ENCODE data around the gene TXLNA.
"Not testable (repeated sequence)": the region's sequence is repeated elsewhere in the genome, so short reads cannot be mapped to it uniquely, and the experiment has no call there.

Gene TXLNA

DNA sequence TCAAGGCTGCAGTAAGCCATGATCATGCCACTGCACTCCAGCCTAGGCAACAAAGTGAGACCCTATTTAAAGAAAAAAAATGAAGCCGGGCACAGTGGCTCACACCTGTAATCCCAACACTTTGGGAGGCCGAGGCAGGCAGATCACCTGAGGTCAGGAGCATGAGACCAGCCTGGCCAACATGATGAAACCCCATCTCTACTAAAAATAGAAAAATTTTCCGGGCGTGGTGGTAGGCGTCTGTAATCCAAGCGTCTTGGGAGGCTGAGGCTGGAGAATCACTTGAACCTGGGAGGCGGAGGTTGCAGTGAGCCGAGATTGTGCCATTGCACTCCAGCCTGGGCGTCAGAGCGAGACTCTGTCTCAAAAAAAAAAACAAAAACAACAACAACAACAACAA lies 13.8 kb upstream of the TXLNA start:
- not testable (repeated sequence) for H3K9ac ChIP-seq (ENCODE audit: low read length); H3K4me3 ChIP-seq (ENCODE audit: low read length); H3K27me3 ChIP-seq (ENCODE audit: control insufficient read depth, insufficient read depth, low read length); H3K4me1 ChIP-seq (ENCODE audit: control insufficient read depth, insufficient read depth, low read length); H3K9me3 ChIP-seq (ENCODE audit: control insufficient read depth, low read length)
- peaks cover 22% of the 10 kb centered on the region for H3K36me3 ChIP-seq (ENCODE audit: control insufficient read depth, insufficient read depth, low read length)

DNA sequence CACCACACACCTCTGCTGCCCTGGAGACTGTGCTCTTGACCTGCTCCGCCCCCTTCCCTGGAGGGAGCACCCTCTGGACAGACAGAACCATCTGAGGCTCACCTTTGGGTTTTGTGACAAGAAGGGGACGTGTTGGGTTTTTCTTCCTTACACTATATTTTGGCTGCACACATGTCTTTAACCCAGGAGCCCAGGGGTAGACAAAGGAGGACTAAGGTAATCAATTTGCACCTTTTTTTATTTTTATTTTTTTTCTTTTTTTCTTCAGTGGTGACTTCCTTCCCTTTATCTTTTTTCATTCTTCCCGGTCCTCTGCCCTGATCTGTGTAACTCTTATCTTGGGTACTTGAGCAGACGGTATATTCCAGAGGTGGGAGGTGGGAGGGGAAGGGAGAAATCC lies 8.5 kb upstream of the TXLNA start:
- Histone ChIP-seq H3K27me3 (ENCODE audit: control insufficient read depth, insufficient read depth, low read length) (no peaks in the 10 kb centered on the region), H3K4me3 (ENCODE audit: low read length) (no peak overlapping the region), H3K9me3 (ENCODE audit: control insufficient read depth, low read length) (no peaks in the 10 kb centered on the region), H3K9ac (ENCODE audit: low read length) (no peak overlapping the region), H3K4me1 (ENCODE audit: control insufficient read depth, insufficient read depth, low read length) (no peaks in the 10 kb centered on the region), H3K36me3 (ENCODE audit: control insufficient read depth, insufficient read depth, low read length) (peaks cover 17% of the 10 kb centered on the region)

DNA sequence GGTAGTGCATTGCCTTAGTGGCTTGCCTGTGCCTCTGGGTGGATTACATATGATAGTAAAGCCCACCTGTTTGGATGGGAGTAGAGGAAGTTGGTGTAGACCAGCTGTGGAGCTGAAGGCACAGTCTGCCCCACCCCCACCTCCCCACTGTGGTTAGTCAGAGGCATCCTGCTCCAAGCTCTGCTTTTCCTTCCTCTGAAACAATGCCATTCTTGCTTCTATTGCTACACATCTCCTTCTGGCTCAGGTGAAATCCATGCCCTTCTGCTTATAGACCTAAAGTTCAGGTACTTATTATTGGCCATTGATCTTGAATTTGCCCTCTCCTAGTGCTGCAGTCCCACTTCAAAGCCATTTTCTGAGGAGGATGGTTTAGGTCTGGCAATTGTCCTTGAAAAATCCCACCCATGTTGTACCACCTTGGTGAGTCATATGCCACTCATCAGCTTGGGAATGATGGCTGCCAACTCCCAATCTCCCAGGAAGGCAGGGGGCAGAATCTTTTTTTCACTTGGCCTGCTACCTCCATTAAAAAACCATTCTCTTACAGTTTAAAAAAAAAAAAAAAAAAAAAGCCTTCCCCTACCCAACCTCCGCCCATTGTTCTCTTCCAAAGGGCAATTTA lies 6.7 kb upstream of the TXLNA start:
- peaks cover 13% of the 10 kb centered on the region for H3K36me3 ChIP-seq (ENCODE audit: control insufficient read depth, insufficient read depth, low read length)

DNA sequence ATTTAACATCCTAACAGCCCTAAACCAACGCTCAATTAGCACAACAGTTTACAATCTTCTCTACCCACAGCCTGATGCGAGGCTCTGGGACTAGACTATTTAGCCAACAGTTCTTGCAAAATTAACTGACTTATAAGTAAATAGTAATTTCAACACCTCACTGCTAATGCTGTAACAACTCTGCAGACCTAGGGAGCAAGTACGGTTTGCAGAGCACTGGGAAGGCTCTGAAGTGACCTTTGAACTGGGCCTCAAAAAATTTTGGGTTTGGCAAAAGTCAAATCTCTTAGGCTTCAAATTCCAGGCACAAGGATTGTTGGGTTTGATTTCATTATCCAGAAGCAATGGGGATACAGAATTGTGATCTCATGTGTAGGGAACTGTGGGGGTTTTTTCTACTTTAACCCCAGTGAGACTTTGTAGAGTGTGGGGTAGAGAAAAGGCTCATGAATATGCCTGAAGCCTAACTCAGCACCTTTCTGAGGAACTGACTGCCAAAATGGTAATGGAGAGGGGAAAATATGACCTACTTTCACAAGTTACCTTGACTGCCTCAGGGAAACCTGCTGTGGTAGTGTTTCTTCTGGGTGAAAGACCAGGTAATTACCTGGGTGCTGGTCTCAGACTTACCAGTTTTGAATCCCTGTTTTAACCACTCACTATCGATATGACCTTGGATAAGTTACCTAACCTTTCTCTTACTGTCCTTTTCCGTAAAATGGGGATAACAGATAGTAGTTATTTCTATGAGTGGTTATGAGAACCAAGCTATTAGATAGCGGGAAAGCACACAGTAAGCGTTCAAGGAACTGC lies 889 bp upstream of the TXLNA start:
- peaks cover 26% of the 10 kb centered on the region for H3K4me1 ChIP-seq (ENCODE audit: control insufficient read depth, insufficient read depth, low read length)
- H3K4me3 ChIP-seq (ENCODE audit: low read length), result peak overlapping the region; percentile 61
- H3K27me3 ChIP-seq (ENCODE audit: control insufficient read depth, insufficient read depth, low read length), result no peaks in the 10 kb centered on the region
- no peaks in the 10 kb centered on the region for H3K9me3 ChIP-seq (ENCODE audit: control insufficient read depth, low read length)
- H3K36me3 ChIP-seq (ENCODE audit: control insufficient read depth, insufficient read depth, low read length), result no peaks in the 10 kb centered on the region
- peak overlapping the region; percentile 93 for H3K9ac ChIP-seq (ENCODE audit: low read length)

More for the DNA sequence above, 6.7 kb upstream of the TXLNA start:
- H3K9me3 ChIP-seq (ENCODE audit: control insufficient read depth, low read length), result no peaks in the 10 kb centered on the region
- no peaks in the 10 kb centered on the region for H3K4me1 ChIP-seq (ENCODE audit: control insufficient read depth, insufficient read depth, low read length)
- H3K9ac ChIP-seq (ENCODE audit: low read length), result no peak overlapping the region
- H3K27me3 ChIP-seq (ENCODE audit: control insufficient read depth, insufficient read depth, low read length), result no peaks in the 10 kb centered on the region
- H3K4me3 ChIP-seq (ENCODE audit: low read length), result no peak overlapping the region

DNA sequence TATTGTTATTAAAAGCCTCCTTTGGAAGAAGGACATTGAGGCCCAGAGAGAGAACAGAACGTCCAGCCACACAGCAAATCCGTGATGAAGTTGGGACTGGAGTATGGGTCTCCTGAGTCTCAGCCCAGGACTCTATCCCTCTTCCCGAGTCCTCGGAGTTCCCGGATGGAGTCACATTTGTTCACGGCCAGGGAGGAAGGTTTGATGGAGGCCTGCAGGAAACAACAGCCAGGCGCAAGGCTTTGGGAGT lies 357 bp upstream of the TXLNA start:
- Histone ChIP-seq H3K4me1 (ENCODE audit: control insufficient read depth, insufficient read depth, low read length) (peaks cover 26% of the 10 kb centered on the region), H3K4me3 (ENCODE audit: low read length) (peak overlapping the region; percentile 61), H3K9me3 (ENCODE audit: control insufficient read depth, low read length) (no peaks in the 10 kb centered on the region), H3K27me3 (ENCODE audit: control insufficient read depth, insufficient read depth, low read length) (no peaks in the 10 kb centered on the region), H3K9ac (ENCODE audit: low read length) (peak overlapping the region; percentile 93), H3K36me3 (ENCODE audit: control insufficient read depth, insufficient read depth, low read length) (no peaks in the 10 kb centered on the region)

DNA sequence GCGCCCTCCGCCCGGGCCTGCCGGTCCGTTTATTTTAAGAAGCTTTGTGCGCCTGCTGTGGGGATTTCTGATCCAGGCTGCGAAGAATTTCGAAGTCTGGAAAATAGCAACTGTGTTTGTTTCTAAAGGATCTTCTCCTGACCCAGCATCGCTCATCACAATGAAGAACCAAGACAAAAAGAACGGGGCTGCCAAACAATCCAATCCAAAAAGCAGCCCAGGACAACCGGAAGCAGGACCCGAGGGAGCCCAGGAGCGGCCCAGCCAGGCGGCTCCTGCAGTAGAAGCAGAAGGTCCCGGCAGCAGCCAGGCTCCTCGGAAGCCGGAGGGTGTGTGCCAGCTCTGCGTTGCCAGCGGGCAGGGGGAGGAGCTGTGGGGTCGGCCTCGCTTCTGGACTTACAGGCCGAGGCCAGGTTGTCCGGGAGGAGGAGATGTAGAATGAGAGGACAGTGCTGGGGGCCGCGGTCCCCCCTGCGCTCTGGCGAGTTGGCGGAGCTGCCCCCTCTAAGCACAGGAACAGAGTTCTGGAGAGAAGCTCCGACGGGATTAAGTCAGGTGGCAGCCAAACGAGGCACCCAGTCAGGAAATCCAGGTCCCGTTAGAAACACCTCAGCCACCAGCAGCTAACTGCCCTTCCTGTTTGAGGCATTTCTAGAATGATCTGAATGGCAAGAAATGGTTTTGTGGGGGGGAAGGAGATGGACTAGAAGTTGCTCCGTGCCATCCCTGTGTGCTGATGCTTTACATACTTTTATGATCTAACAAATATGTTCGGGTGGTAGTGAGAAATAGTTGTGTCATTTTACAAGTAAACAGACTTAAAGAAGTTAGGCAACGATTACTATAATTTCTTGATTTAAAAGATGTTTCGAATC lies 948 bp downstream of the TXLNA start:
- peak overlapping the region; percentile 93 for H3K9ac ChIP-seq (ENCODE audit: low read length)
- no peaks in the 10 kb centered on the region for H3K36me3 ChIP-seq (ENCODE audit: control insufficient read depth, insufficient read depth, low read length)
- peaks cover 26% of the 10 kb centered on the region for H3K4me1 ChIP-seq (ENCODE audit: control insufficient read depth, insufficient read depth, low read length)

DNA sequence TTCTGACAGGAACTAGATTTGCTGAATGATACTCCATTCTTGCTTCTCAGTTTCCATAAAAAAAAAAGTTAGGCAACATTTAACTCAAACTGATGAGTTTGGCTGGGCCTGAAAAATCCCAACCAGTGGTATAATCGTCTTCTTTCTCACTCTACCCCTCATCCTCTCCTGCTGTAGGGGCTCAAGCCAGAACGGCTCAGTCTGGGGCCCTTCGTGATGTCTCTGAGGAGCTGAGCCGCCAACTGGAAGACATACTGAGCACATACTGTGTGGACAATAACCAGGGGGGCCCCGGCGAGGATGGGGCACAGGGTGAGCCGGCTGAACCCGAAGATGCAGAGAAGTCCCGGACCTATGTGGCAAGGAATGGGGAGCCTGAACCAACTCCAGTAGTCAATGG lies 1.6 kb downstream of the TXLNA start:
- H3K27me3 ChIP-seq (ENCODE audit: control insufficient read depth, insufficient read depth, low read length), result no peaks in the 10 kb centered on the region
- H3K4me1 ChIP-seq (ENCODE audit: control insufficient read depth, insufficient read depth, low read length), result peaks cover 26% of the 10 kb centered on the region
- peak overlapping the region; percentile 61 for H3K4me3 ChIP-seq (ENCODE audit: low read length)
- H3K9ac ChIP-seq (ENCODE audit: low read length), result peak overlapping the region; percentile 93
- H3K36me3 ChIP-seq (ENCODE audit: control insufficient read depth, insufficient read depth, low read length), result no peaks in the 10 kb centered on the region
- no peaks in the 10 kb centered on the region for H3K9me3 ChIP-seq (ENCODE audit: control insufficient read depth, low read length)

More for the DNA sequence above, 948 bp downstream of the TXLNA start:
- Histone ChIP-seq H3K4me3 (ENCODE audit: low read length) (peak overlapping the region; percentile 61), H3K27me3 (ENCODE audit: control insufficient read depth, insufficient read depth, low read length) (no peaks in the 10 kb centered on the region), H3K9me3 (ENCODE audit: control insufficient read depth, low read length) (no peaks in the 10 kb centered on the region)

DNA sequence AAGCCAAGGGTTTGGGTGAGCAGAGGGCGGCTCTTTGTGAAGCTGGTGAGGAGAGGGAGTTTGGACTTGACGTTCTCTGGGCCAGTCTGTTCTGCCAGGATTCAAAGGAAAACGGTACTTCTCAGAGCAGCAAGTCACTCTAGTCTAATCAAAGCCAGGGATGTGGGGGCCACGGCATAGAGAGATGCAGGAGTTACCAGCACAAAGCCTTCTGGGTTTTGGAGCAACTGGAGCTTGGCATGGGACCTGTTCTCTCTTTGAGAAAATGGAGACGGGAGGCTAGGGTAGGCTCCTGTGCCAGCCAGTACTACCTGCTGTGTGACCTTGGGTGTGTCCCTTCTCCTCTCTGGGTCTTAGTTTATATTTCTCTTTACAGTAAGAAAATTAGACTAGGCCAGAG lies 2.1 kb downstream of the TXLNA start:
- no peaks in the 10 kb centered on the region for H3K36me3 ChIP-seq (ENCODE audit: control insufficient read depth, insufficient read depth, low read length)
- peak overlapping the region; percentile 93 for H3K9ac ChIP-seq (ENCODE audit: low read length)
- H3K27me3 ChIP-seq (ENCODE audit: control insufficient read depth, insufficient read depth, low read length), result no peaks in the 10 kb centered on the region
- H3K4me3 ChIP-seq (ENCODE audit: low read length), result no peak overlapping the region
- no peaks in the 10 kb centered on the region for H3K9me3 ChIP-seq (ENCODE audit: control insufficient read depth, low read length)
- peaks cover 26% of the 10 kb centered on the region for H3K4me1 ChIP-seq (ENCODE audit: control insufficient read depth, insufficient read depth, low read length)

DNA sequence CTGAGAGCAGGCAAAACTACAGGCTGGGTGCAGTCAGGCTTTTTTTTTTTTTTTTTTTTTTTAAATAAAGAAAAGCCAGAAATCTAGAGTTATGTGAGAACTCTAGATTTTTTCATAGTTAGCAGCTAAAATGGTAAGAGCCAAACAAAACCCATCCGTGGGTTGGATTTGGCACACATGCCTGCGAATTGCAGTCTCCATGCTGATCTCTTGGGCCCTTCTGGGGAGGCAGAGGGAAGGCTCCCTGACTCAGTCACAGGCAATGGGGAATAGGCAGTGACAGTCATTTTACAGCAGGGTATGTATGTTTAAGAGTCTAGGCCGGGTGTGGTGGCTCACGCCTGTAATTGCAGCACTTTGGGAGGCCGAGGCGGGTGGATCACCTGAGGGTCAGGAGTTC lies 2.6 kb downstream of the TXLNA start:
- Histone ChIP-seq H3K4me3 (ENCODE audit: low read length) (no peak overlapping the region), H3K36me3 (ENCODE audit: control insufficient read depth, insufficient read depth, low read length) (no peaks in the 10 kb centered on the region), H3K4me1 (ENCODE audit: control insufficient read depth, insufficient read depth, low read length) (peaks cover 26% of the 10 kb centered on the region), H3K9ac (ENCODE audit: low read length) (no peak overlapping the region), H3K9me3 (ENCODE audit: control insufficient read depth, low read length) (no peaks in the 10 kb centered on the region), H3K27me3 (ENCODE audit: control insufficient read depth, insufficient read depth, low read length) (no peaks in the 10 kb centered on the region)

DNA sequence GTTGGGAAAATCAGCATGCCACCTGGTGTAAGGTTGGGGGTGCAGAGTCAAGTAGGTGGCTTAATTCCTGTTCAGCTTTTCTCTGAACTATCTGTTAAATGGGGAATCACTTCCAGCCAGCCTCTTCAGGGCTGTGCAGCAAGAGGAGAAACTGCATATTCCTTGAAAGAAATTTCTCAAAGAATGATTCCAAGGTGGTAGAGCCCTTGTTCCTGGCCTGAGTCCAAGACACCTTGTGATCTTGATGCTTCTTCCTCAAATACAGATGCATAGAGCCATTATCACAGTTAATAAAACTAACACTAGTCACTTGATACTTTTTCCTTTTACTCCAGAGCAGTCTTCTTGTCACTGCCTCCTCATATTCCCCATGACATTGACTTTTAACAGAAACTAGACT lies 5.2 kb downstream of the TXLNA start:
- Histone ChIP-seq H3K27me3 (ENCODE audit: control insufficient read depth, insufficient read depth, low read length) (no peaks in the 10 kb centered on the region), H3K9ac (ENCODE audit: low read length) (no peak overlapping the region), H3K36me3 (ENCODE audit: control insufficient read depth, insufficient read depth, low read length) (peaks cover 8% of the 10 kb centered on the region), H3K4me3 (ENCODE audit: low read length) (no peak overlapping the region), H3K4me1 (ENCODE audit: control insufficient read depth, insufficient read depth, low read length) (peaks cover 19% of the 10 kb centered on the region), H3K9me3 (ENCODE audit: control insufficient read depth, low read length) (no peaks in the 10 kb centered on the region)

DNA sequence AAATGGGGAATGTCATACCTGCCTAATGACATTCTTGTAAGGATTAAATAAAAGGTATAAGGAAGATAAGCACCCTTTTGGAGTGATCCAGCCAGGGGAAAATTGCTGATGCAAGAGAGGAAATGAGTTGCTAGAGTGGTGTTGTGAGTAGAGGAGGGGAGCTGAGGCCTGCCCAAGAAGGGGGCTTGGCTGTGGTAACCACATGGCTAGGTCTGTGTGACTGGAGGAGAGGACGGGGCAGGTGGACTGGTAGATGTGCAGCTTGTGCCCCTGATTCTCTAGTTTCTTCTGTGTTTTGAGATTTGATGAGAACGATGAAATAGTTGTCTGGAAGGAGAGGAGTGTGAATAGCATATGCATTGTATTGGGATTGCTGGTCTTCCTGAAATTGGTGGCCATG lies 6.6 kb downstream of the TXLNA start:
- Histone ChIP-seq H3K9me3 (ENCODE audit: control insufficient read depth, low read length) (no peaks in the 10 kb centered on the region), H3K27me3 (ENCODE audit: control insufficient read depth, insufficient read depth, low read length) (no peaks in the 10 kb centered on the region), H3K4me3 (ENCODE audit: low read length) (no peak overlapping the region), H3K9ac (ENCODE audit: low read length) (no peak overlapping the region), H3K36me3 (ENCODE audit: control insufficient read depth, insufficient read depth, low read length) (peaks cover 14% of the 10 kb centered on the region), H3K4me1 (ENCODE audit: control insufficient read depth, insufficient read depth, low read length) (peaks cover 11% of the 10 kb centered on the region)

DNA sequence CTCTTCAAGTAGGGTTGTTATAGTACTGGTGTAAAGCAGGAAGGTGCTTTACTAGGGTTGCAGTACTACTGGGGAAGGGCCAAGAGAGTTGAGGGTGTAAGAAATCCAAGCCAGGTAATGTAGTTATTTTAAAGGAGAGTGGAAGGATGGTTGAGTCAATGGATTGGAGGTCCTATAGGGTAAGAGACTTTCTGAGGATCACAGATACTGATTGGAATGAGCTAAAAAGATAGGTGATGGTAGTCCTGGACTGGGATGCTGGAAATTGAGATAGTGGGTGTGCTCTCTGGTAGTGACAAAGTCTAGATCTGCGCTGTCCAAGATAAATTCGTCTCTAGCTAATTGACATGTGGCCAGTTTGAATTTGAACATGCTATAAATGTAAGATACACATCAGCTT lies 7.0 kb downstream of the TXLNA start:
- no peak overlapping the region for H3K4me3 ChIP-seq (ENCODE audit: low read length)
- H3K27me3 ChIP-seq (ENCODE audit: control insufficient read depth, insufficient read depth, low read length), result no peaks in the 10 kb centered on the region
- peaks cover 7% of the 10 kb centered on the region for H3K4me1 ChIP-seq (ENCODE audit: control insufficient read depth, insufficient read depth, low read length)
- H3K36me3 ChIP-seq (ENCODE audit: control insufficient read depth, insufficient read depth, low read length), result peaks cover 18% of the 10 kb centered on the region
- H3K9ac ChIP-seq (ENCODE audit: low read length), result no peak overlapping the region
- H3K9me3 ChIP-seq (ENCODE audit: control insufficient read depth, low read length), result no peaks in the 10 kb centered on the region
